Stimulated activated naive CD4-positive, alpha-beta T cell (primary cell): Measurements from ENCODE around the gene FALEC.
"Not testable (repeated sequence)": the region's sequence is repeated elsewhere in the genome, so short reads cannot be mapped to it uniquely, and the experiment has no call there.

Source experiments
- DNase-seq, 6 experiments: peaks; one replicate each; lab custom pipeline; 2025; lab: John Stamatoyannopoulos, UW

Gene FALEC

DNA sequence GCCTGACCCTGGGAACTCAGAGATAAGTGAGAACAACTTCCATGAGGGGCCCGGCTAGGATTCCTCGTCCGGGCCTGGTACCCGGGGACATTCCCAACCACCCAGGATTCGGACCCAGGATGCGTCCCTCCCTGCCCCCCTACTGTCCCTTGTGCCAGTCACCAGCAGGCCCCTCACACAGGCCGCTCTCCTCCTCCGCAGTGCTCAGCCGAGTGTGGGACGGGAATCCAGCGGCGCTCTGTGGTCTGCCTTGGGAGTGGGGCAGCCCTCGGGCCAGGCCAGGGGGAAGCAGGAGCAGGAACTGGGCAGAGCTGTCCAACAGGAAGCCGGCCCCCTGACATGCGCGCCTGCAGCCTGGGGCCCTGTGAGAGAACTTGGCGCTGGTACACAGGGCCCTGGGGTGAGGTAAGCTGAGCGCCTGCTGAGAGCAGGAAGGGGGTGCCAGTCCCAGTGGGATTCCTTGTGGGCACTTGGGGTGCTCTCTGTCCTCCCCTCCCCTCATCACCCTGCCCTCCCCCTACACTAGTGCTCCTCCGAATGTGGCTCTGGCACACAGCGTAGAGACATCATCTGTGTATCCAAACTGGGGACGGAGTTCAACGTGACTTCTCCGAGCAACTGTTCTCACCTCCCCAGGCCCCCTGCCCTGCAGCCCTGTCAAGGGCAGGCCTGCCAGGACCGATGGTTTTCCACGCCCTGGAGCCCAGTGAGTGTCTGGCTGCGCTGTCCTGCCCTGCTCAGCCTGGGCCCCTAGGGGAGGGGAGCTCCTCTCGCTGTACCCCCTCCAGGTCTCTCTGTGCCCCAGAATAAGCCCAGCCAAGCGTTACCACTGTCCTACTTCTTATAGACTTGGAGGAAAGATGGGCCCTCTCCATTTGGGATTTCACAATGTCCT, 43.5 kb downstream of the FALEC start:
- no peak for DNase-seq

GRCh38 chr1:150559656-150560010, 44.1 kb downstream of the FALEC start:
- DNase-seq = no peak

- DNase-seq = peak; percentile 23 to 77 (median 64)
Observed at GRCh38 chr1:150560011-150560438, 44.5 kb downstream of the FALEC start.

DNA sequence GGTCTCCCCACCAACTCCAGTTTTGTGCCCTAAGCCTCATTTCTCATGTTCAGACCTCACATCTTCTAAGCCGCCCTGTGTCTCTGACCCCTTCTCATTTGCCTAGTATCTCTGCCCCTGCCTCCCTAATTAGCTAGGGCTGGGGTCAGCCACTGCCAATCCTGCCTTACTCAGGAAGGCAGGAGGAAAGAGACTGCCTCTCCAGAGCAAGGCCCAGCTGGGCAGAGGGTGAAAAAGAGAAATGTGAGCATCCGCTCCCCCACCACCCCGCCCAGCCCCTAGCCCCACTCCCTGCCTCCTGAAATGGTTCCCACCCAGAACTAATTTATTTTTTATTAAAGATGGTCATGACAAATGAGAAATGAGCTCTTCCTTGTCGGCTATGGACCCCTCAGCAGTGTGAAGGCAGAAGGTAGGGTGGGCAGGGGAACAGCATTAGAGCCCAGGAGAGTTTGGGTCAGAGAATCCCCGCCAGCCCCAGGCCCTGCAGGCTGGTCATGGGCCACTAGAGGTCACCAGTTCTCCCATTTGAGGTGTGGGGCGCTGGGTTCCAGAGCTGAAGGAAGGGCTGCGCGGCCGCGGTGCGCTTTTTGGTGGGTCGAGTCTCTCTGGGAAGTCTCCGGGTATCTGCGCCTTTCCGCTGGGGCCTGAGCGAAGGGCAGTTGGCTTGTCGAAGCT, 45.2 kb downstream of the FALEC start:
- DNase-seq = peak; percentile 55 to 75 (median 66)

GRCh38 chr1:150561254-150561973, 45.9 kb downstream of the FALEC start:
- DNase-seq = peak; percentile 28 to 86 (median 70)

DNA sequence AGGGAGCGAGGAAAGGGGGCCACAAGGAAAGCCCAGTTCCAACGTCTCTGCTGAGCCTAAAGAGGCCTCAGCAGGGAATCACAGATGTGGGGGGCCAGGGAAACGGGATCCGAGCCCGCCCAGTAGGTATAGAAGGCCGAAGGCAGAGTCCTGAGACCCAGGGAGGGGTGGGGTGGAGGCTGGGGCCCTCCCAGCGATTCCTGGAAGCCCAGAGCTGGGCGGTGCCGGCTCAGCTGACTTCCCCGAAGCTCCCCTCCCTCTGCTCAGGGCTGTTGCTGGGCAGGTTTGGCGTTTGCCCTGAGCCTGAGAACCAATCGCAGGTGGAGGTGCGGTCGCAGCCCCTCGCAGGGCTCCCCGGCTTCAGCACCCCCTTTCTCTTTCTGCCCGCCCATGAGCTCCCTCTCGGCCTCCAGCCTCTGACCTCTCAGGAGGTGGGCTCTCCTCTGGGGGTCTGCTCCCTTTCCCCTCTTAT, 46.5 kb downstream of the FALEC start:
- DNase-seq = peak; percentile 71 to 84 (median 80)

- DNase-seq = peak; percentile 53 to 75 (median 66)
Observed at GRCh38 chr1:150562446-150563339, 47.1 kb downstream of the FALEC start.

DNA sequence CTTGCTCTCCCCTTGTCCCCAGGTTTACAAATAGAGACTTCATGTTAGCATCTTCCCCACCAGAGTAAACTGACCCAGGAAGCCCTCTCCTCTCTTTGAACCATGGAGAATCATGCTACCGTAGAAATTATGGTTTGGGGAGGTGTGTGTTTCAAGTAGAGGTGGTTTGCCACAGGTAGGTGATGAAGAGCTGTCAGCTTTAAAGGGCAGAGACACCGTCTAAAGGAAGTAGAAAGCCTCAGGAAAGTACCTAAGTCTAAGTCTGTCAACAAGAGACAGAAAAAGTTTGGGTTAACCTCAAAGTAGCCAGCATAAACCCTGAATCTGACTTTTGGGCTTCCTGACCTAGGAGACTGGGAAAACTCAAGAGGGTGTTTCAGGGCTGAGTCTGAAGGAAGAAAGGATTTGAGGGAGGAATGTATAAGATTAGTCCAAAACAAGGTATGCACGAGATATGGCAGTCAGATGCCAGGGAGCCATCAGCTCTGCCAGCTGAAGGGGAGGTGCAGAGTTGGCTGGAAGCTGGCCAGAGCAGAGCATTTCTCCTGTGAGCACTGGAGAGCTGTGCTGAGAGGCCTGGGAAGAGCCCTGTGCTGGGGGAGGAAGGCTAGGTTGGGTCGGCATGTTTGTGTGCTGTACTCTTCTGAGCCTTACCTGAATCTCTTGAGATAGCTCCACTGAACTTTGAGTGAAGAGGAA, 47.9 kb downstream of the FALEC start:
- DNase-seq = peak; percentile 32 to 83 (median 62)

- DNase-seq = peak in 4 of 6 experiments; percentile 14 to 66 (median 50)
Observed at GRCh38 chr1:150564051-150564991, 48.8 kb downstream of the FALEC start.

GRCh38 chr1:150565240-150565991, 49.9 kb downstream of the FALEC start:
- DNase-seq = not testable (repeated sequence)

GRCh38 chr1:150566589-150567340, 51.2 kb downstream of the FALEC start:
- no peak for DNase-seq

DNA sequence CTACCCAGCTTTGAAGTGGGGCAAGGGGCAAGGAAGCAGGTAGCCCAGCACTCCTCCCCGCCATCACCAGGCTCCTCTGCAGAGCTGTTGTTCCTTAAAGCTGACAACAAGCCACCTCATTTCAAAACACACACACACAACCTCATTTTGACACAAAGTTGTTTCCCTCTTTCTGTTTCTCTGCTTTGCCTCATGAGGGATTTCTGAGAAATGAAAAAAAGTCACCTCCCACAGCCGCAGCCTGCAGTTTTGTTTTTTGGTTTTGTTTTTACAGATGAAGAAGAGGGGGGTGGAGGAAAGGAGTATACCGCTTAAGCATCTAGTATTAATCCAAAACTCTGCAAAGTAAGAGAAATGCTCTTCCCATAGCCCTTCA, 51.8 kb downstream of the FALEC start:
- peak in 5 of 6 experiments; percentile 32 to 87 (median 45) for DNase-seq

DNA sequence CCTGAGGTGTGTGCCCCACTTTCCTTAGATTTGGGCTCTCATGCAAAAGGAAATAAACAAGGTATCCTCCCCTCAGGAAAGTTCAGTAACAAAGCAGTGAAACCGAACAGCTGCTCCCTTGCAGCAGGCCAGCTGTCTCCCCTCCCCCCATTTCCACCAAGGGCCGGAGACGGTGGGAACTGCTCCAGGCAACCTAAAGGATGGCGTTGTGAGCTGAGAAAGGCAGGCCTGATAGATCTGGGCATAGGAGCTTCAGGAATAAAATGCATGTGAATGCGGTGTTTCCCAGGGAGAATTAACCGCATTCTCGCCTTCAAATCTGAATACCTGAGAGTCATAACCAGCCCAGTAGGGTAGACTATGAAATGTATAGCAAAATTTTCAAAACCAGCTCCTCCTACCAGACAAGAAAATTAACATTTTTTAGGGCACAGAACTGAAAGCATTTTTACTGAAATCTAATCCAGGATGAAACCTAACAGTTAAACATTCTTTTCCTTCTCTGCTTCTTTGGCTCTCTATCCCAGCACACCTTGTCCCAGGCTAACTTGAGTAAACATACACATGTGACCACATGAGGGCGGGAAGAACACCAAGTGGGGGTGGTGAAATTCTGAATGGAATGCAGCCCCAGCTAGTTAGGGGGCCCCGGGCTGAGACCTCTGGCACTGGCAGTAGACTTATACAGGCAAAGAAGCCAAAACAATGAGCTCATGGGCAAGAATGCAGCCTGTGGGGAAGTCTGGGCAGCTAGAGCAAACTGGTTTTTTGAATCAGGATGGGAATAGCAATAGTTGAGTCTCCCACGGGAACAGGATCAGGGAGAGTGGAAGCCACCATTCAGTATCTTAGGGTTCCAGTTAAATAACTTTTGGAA, 52.4 kb downstream of the FALEC start:
- peak in 5 of 6 experiments; percentile 44 to 86 (median 68) for DNase-seq

DNA sequence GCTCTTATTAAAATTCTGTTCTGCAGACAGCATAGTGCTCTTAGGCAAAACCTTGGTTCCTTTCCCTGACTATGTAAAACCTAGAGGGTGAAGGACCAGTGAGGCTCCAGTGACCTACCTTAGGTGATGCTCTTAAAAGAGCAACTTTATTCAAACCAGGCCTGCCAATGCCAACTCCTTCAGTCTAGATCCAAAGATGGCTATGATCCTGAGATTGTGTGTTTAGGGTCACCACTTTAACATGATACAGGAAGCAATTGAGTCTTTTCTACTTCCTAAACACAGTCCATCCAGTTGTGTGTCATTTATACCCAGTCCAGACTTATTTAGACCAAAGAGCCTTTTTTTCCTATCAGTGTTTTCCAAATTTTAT, 53.0 kb downstream of the FALEC start:
- peak in 1 of 6 experiments; percentile 14 for DNase-seq

DNA sequence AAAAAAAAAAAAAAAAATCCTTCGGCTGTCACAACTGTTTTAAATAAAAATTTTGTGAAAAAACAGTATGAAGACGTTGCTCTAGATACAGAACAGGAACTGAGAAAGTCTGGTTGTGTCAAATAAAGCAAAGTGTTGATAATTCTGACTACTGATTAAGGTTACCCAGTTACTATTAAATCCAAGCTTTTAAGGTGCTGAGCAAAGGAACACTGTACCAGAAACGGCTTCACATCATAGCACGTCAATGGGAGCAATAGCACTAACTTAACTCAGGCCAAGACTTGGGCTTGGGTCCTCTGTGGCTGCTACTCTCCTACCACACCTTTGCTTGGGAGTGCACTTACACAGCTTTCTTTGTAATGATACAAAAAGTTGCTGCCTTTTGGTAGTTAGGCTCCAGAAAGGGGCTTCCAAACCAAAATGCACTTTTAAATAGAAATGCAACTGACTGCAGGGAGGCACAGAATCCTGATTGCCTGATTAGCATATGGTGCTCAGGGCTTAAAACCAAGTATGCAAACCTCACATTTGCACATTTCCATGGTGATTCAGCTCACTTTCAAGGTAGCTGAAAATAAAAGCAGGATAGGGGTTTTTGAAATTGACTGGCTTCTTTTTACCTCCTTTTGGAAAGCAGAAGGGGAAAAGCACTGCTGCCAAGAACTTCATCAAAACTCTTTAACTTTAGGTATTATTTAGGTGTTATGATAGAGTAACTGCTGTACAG, 57.5 kb downstream of the FALEC start:
- DNase-seq = peak in 1 of 6 experiments; percentile 46

DNA sequence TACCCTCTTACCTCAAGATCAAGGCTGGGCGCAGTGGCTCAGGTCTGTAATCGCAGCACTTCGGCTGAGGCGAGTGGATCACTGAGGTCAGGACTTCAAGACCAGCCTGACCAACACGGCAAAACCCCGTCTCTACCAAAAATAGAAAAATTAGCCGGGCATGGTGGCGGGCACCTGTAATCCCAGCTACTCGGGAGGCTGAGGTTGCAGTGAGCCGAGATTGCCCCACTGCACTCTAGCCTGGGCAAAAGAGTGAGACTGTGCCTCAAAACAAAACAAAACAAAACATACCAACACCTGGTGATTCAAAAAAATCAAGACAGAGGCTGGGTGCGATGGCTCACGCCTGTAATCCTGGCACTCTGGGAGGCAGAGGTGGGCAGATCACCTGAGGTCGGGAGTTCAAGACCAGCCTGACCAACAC, 58.1 kb downstream of the FALEC start:
- peak in 1 of 6 experiments; percentile 46 for DNase-seq
